AG09309 (cell line): ENCODE data around the gene SPRY1.

ENCODE experiments used
- DNase-seq: peaks from one replicate; pipeline ENCODE4 v3.0.0-alpha.2; 2010; ENCODE audit warnings: low read depth
- H3K4me3 ChIP-seq: 2 replicates; pipeline ENCODE4 v1.5.1; 2011; ENCODE audit warnings: mild to moderate bottlenecking, low read depth, low read length, moderate library complexity; ENCODE audit not compliant: control insufficient read depth
- CTCF ChIP-seq: IDR thresholded peaks from 2 replicates; pipeline ENCODE4 v1.5.1; 2011; ENCODE audit warnings: mild to moderate bottlenecking, low read depth, low read length, inconsistent platforms; ENCODE audit not compliant: insufficient read depth, control insufficient read depth; ENCODE audit errors: missing control alignments

The SPRY1 gene

GRCh38 chr4:123366144-123366748, 30.3 kb upstream of the SPRY1 start:
- DNase-seq, result no peak
- no peak overlapping the region for H3K4me3 ChIP-seq
- TF ChIP-seq CTCF, result no peak

GRCh38 chr4:123378794-123379193, 17.8 kb upstream of the SPRY1 start:
- TF ChIP-seq CTCF, result no peak
- no peak for DNase-seq
- no peak overlapping the region for H3K4me3 ChIP-seq

GRCh38 chr4:123379392-123379791, 17.2 kb upstream of the SPRY1 start:
- no peak for TF ChIP-seq CTCF
- no peak overlapping the region for H3K4me3 ChIP-seq
- DNase-seq, result no peak

GRCh38 chr4:123380728-123381716, 15.6 kb upstream of the SPRY1 start:
- DNase-seq, result no peak
- no peak for TF ChIP-seq CTCF

GRCh38 chr4:123381996-123382395, 14.6 kb upstream of the SPRY1 start:
- no peak for DNase-seq
- H3K4me3 ChIP-seq, result no peak overlapping the region
- no peak for TF ChIP-seq CTCF

More at GRCh38 chr4:123380728-123381716, 15.6 kb upstream of the SPRY1 start:
- no peak overlapping the region for H3K4me3 ChIP-seq

- DNase-seq, result no peak
- no peak for TF ChIP-seq CTCF
- H3K4me3 ChIP-seq, result no peak overlapping the region
Measured at GRCh38 chr4:123383566-123383965, 13.0 kb upstream of the SPRY1 start.
